Stomach (tissue), 4 donors: Measurements from ENCODE around the gene RXFP3.

Experiments used
- EP300 ChIP-seq: sonication (generic); formaldehyde crosslinking; IDR thresholded peaks from one replicate; pipeline ENCODE4 v1.6.1; 2017; ENCODE audit warnings: antibody characterized with exemption
- POLR2A ChIP-seq, 4 donors: fragments of 450-650 bp; IDR thresholded peaks; one replicate each; pipeline ENCODE4 v1.6.1; 2016; ENCODE audit warnings: antibody characterized with exemption in 4 of 4, control low read depth in 2 of 4, mild to moderate bottlenecking in 1 of 4, moderate library complexity in 1 of 4
- POLR2AphosphoS5 ChIP-seq, 3 donors: sonication (generic); formaldehyde crosslinking; IDR thresholded peaks; one replicate each; pipeline ENCODE4 v1.6.1; 2016; ENCODE audit warnings: antibody characterized with exemption in 3 of 3
- TF ChIP-seq, protein P1 (sequence below), 7 experiments: fragments of 450-650 bp in 4 of 7; fragments of 200-600 bp in 3 of 7; sonication (generic) in 3 of 7; IDR thresholded peaks; one replicate each; pipeline ENCODE4 v1.5.1; 2016 to 2019; ENCODE audit warnings: antibody characterized with exemption in 7 of 7, control low read depth in 2 of 7, mild to moderate bottlenecking in 1 of 7

DNA sequence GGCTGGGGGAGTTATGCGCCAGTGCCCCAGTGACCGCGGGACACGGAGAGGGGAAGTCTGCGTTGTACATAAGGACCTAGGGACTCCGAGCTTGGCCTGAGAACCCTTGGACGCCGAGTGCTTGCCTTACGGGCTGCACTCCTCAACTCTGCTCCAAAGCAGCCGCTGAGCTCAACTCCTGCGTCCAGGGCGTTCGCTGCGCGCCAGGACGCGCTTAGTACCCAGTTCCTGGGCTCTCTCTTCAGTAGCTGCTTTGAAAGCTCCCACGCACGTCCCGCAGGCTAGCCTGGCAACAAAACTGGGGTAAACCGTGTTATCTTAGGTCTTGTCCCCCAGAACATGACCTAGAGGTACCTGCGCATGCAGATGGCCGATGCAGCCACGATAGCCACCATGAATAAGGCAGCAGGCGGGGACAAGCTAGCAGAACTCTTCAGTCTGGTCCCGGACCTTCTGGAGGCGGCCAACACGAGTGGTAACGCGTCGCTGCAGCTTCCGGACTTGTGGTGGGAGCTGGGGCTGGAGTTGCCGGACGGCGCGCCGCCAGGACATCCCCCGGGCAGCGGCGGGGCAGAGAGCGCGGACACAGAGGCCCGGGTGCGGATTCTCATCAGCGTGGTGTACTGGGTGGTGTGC, at the start of gene RXFP3:
- no peak for TF ChIP-seq POLR2AphosphoS5 (IDR thresholded peaks at IDR 0.05)
- TF ChIP-seq, protein P1, sequence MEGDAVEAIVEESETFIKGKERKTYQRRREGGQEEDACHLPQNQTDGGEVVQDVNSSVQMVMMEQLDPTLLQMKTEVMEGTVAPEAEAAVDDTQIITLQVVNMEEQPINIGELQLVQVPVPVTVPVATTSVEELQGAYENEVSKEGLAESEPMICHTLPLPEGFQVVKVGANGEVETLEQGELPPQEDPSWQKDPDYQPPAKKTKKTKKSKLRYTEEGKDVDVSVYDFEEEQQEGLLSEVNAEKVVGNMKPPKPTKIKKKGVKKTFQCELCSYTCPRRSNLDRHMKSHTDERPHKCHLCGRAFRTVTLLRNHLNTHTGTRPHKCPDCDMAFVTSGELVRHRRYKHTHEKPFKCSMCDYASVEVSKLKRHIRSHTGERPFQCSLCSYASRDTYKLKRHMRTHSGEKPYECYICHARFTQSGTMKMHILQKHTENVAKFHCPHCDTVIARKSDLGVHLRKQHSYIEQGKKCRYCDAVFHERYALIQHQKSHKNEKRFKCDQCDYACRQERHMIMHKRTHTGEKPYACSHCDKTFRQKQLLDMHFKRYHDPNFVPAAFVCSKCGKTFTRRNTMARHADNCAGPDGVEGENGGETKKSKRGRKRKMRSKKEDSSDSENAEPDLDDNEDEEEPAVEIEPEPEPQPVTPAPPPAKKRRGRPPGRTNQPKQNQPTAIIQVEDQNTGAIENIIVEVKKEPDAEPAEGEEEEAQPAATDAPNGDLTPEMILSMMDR (IDR thresholded peaks at IDR 0.05): no peak
- no peak for TF ChIP-seq POLR2A (IDR thresholded peaks at IDR 0.05)
- TF ChIP-seq EP300: no peak
